ENCODE data around the gene RFC4. TPM values are rescaled to one million over a fixed set of nuclear protein-coding genes. Genes with fewer than 3 reads are reported as not detected.
A peak's percentile ranks its signal among the peaks of the same experiment; 100 is the strongest.

Gene RFC4
- total RNA-seq (10 to 100 TPM; 12.2 to 16.9 TPM), polyA plus RNA-seq (10 to 100 TPM; 12.9 to 13.7 TPM)
- long read RNA-seq, donor 1, transcript RFC4-201 (11 exons, 1,384 nt), result major isoform, 9 of 22 reads
- long read RNA-seq, donor 1, partial matches to known transcripts, result 12 of 22 reads
- long read RNA-seq, donor 1, other reads (novel, unspliced or antisense), result 0 of 22 reads
- long read RNA-seq, donor 2, partial matches to known transcripts, result 0 of 6 reads
- long read RNA-seq, donor 2, other reads (novel, unspliced or antisense), result 0 of 6 reads
- long read RNA-seq, donor 3, partial matches to known transcripts, result 6 of 11 reads
- long read RNA-seq, donor 3, other reads (novel, unspliced or antisense), result 0 of 11 reads
- long read RNA-seq, donor 4, partial matches to known transcripts, result 10 of 16 reads
- long read RNA-seq, donor 4, other reads (novel, unspliced or antisense), result 0 of 16 reads
- long read RNA-seq, donor 5, transcript RFC4-201 (11 exons, 1,384 nt), result major isoform, 11 of 39 reads
- long read RNA-seq, donor 5, partial matches to known transcripts, result 20 of 39 reads
- long read RNA-seq, donor 5, other reads (novel, unspliced or antisense), result 0 of 39 reads

GRCh38 chr3:186806089-186807055 lies at the start of gene RFC4:
RFC4 (minus strand) TSS chr3:186806482; CDS start chr3:186804713, 1,769 bp downstream.
- Histone ChIP-seq H3K9me3 (ENCODE audit: control insufficient read depth in 4 of 4, insufficient read depth in 3 of 4, low read length in 3 of 4) (no peaks in the 10 kb centered on the region), H3K36me3 (ENCODE audit: control insufficient read depth in 4 of 4, insufficient read depth in 4 of 4, low read length in 4 of 4) (peaks cover 0 to 4% (median 1%) of the 10 kb centered on the region in 4 donors), H3K4me1 (ENCODE audit: control insufficient read depth in 5 of 5, insufficient read depth in 5 of 5, low read length in 5 of 5) (peaks cover 0 to 10% (median 3%) of the 10 kb centered on the region in 5 donors), H3K9ac (ENCODE audit: insufficient read depth in 1 of 2, low read length in 2 of 2) (peak within 1 kb of the TSS; percentile 84 to 86), H3K27ac (ENCODE audit: low read depth in 1 of 2, low read length in 1 of 2) (peak within 1 kb of the TSS; percentile 91), H3K27me3 (ENCODE audit: control insufficient read depth in 3 of 3, insufficient read depth in 3 of 3, low read length in 2 of 3) (no peaks in the 10 kb centered on the region), H3K4me3 (peak within 1 kb of the TSS; percentile 84)
- DNase-seq, result peak; percentile 86 to 89 (median 88)
- peak; percentile 95 for ATAC-seq (ENCODE audit: insufficient read depth, low FRiP score)
- WGBS, 2 donors, result 0 to 1% methylated on average over 68 to 70 of the region's 70 CpGs
- no peak for TF ChIP-seq CTCF (IDR thresholded peaks at IDR 0.05; ENCODE audit: control extremely low read depth, extremely low read depth)

- Histone ChIP-seq H3K4me1 (ENCODE audit: control insufficient read depth in 5 of 5, insufficient read depth in 5 of 5, low read length in 5 of 5) (no peaks in the 10 kb centered on the region), H3K27me3 (ENCODE audit: control insufficient read depth in 3 of 3, insufficient read depth in 3 of 3, low read length in 2 of 3) (no peaks in the 10 kb centered on the region), H3K9me3 (ENCODE audit: control insufficient read depth in 4 of 4, insufficient read depth in 3 of 4, low read length in 3 of 4) (peaks cover 0 to 2% (median 0%) of the 10 kb centered on the region in 4 donors), H3K36me3 (ENCODE audit: control insufficient read depth in 4 of 4, insufficient read depth in 4 of 4, low read length in 4 of 4) (no peaks in the 10 kb centered on the region), H3K9ac (ENCODE audit: insufficient read depth in 1 of 2, low read length in 2 of 2) (no peak overlapping the region), H3K4me3 (no peak overlapping the region), H3K27ac (ENCODE audit: low read depth in 1 of 2, low read length in 1 of 2) (no peak overlapping the region)
- DNase-seq (no peak), ATAC-seq (ENCODE audit: insufficient read depth, low FRiP score) (no peak)
- 0% methylated on average over 1 of the region's 1 CpG for WGBS, 2 donors
- no peak for TF ChIP-seq CTCF (IDR thresholded peaks at IDR 0.05; ENCODE audit: control extremely low read depth, extremely low read depth)
Observed at GRCh38 chr3:186854954-186855353, 48.7 kb upstream of the RFC4 start.

- Histone ChIP-seq H3K9ac (ENCODE audit: insufficient read depth in 1 of 2, low read length in 2 of 2) (no peak overlapping the region), H3K4me1 (ENCODE audit: control insufficient read depth in 5 of 5, insufficient read depth in 5 of 5, low read length in 5 of 5) (no peaks in the 10 kb centered on the region), H3K27me3 (ENCODE audit: control insufficient read depth in 3 of 3, insufficient read depth in 3 of 3, low read length in 2 of 3) (no peaks in the 10 kb centered on the region), H3K36me3 (ENCODE audit: control insufficient read depth in 4 of 4, insufficient read depth in 4 of 4, low read length in 4 of 4) (no peaks in the 10 kb centered on the region), H3K27ac (ENCODE audit: low read depth in 1 of 2, low read length in 1 of 2) (no peak overlapping the region), H3K9me3 (ENCODE audit: control insufficient read depth in 4 of 4, insufficient read depth in 3 of 4, low read length in 3 of 4) (no peaks in the 10 kb centered on the region), H3K4me3 (no peak overlapping the region)
- DNase-seq (no peak), ATAC-seq (ENCODE audit: insufficient read depth, low FRiP score) (no peak)
- TF ChIP-seq CTCF (IDR thresholded peaks at IDR 0.05; ENCODE audit: control extremely low read depth, extremely low read depth), result no peak
- 94 to 98% methylated on average over 8 of the region's 8 CpGs for WGBS, 2 donors
Observed at GRCh38 chr3:186854146-186854545, 47.9 kb upstream of the RFC4 start.
